GM23338 (cell line): ENCODE results near the gene ERO1B. TPM values are rescaled to one million over a fixed set of nuclear protein-coding genes. Genes with fewer than 3 reads are reported as not detected.

ENCODE experiments used
- ATAC-seq: fragments of 200-7000 bp; cut with Tn5 transposase; 3 replicates; pipeline ENCODE4 v1.9.1; 2020
- DNase-seq: peaks from one replicate; pipeline ENCODE4 v3.0.0-alpha.2; 2015; ENCODE audit warnings: low spot score
- H2AFZ ChIP-seq: fragments of 200-600 bp; sonication (generic); 2 replicates; pipeline ENCODE4 v1.8.0; 2016; ENCODE audit warnings: antibody characterized with exemption, mild to moderate bottlenecking, moderate library complexity
- H3F3A ChIP-seq: fragments of 200-600 bp; sonication (generic); replicated peaks from 2 replicates; pipeline ENCODE4 v1.8.0; 2017; ENCODE audit warnings: antibody characterized with exemption, mixed run types, low read depth
- H3K27ac ChIP-seq: fragments of 200-600 bp; sonication (generic); 2 replicates; pipeline ENCODE4 v1.6.1; 2016; ENCODE audit warnings: low read depth
- H3K27me3 ChIP-seq: fragments of 200-600 bp; sonication (generic); 2 replicates; pipeline ENCODE4 v1.8.0; 2016; ENCODE audit warnings: mild to moderate bottlenecking, mixed run types, moderate library complexity; ENCODE audit not compliant: insufficient read depth
- H3K36me3 ChIP-seq: fragments of 200-600 bp; sonication (generic); 2 replicates; pipeline ENCODE4 v1.8.0; 2016; ENCODE audit warnings: mild to moderate bottlenecking; ENCODE audit not compliant: insufficient read depth
- H3K4me1 ChIP-seq: fragments of 200-600 bp; sonication (generic); 2 replicates; pipeline ENCODE4 v1.8.0; 2016; ENCODE audit warnings: mild to moderate bottlenecking, moderate library complexity; ENCODE audit not compliant: insufficient read depth
- H3K4me2 ChIP-seq: fragments of 200-600 bp; sonication (generic); 2 replicates; pipeline ENCODE4 v1.7.1; 2017; ENCODE audit warnings: mixed run types
- H3K4me3 ChIP-seq: fragments of 200-600 bp; sonication (generic); 2 replicates; pipeline ENCODE4 v1.6.1; 2016; ENCODE audit warnings: mixed run types
- H3K79me2 ChIP-seq: fragments of 200-600 bp; sonication (generic); replicated peaks from 2 replicates; pipeline ENCODE4 v1.8.0; 2017; ENCODE audit warnings: mild to moderate bottlenecking; ENCODE audit not compliant: insufficient read depth
- H3K9me2 ChIP-seq: fragments of 200-600 bp; sonication (generic); 2 replicates; pipeline ENCODE4 v1.8.0; 2017; ENCODE audit not compliant: insufficient read depth
- H4K20me1 ChIP-seq: fragments of 200-600 bp; sonication (generic); replicated peaks from 2 replicates; pipeline ENCODE4 v1.8.0; 2017; ENCODE audit warnings: mild to moderate bottlenecking; ENCODE audit not compliant: insufficient read depth
- H3K27ac Mint-ChIP-seq: 2 replicates; pipeline ENCODE4 v1.8.0; 2020; ENCODE audit warnings: inconsistent platforms, mild to moderate bottlenecking, moderate library complexity, mixed read lengths
- H3K27me3 Mint-ChIP-seq: 3 replicates; pipeline ENCODE4 v1.8.0; 2022; ENCODE audit warnings: low read depth, mild to moderate bottlenecking, moderate library complexity, mixed read lengths, inconsistent platforms; ENCODE audit not compliant: insufficient read depth, poor library complexity
- H3K36me3 Mint-ChIP-seq: 3 replicates; pipeline ENCODE4 v1.8.0; 2021; ENCODE audit warnings: low read depth, mild to moderate bottlenecking, inconsistent platforms, moderate library complexity, mixed read lengths
- H3K4me1 Mint-ChIP-seq: 3 replicates; pipeline ENCODE4 v1.8.0; 2020; ENCODE audit warnings: mild to moderate bottlenecking, inconsistent platforms, mixed read lengths
- H3K4me3 Mint-ChIP-seq: 3 replicates; pipeline ENCODE4 v1.8.0; 2021; ENCODE audit warnings: moderate library complexity, mild to moderate bottlenecking, inconsistent platforms, mixed read lengths
- H3K9me3 Mint-ChIP-seq: 3 replicates; pipeline ENCODE4 v1.8.0; 2020; ENCODE audit warnings: moderate library complexity, mild to moderate bottlenecking, inconsistent platforms, mixed read lengths
- CREB1 ChIP-seq: fragments of 250-450 bp; sonication (Bioruptor Pico); IDR thresholded peaks from 2 replicates; pipeline ENCODE4 v1.5.0; 2020; ENCODE audit warnings: low read depth, mild to moderate bottlenecking, moderate library complexity
- EZH2phosphoT487 ChIP-seq: fragments of 200-600 bp; sonication (generic); IDR thresholded peaks from one replicate; pipeline ENCODE4 v1.8.1; 2018; ENCODE audit warnings: antibody characterized with exemption; ENCODE audit not compliant: unreplicated experiment
- NANOG ChIP-seq: IDR thresholded peaks from 2 replicates; pipeline ENCODE4 v1.6.1; 2016; ENCODE audit warnings: antibody characterized with exemption, borderline replicate concordance
- POLR2AphosphoS5 ChIP-seq: IDR thresholded peaks from 2 replicates; pipeline ENCODE4 v1.6.1; 2016; ENCODE audit warnings: antibody characterized with exemption, low read depth
- ZNF114 ChIP-seq: fragments of 250-450 bp; sonication (Bioruptor Pico); IDR thresholded peaks from 2 replicates; pipeline ENCODE4 v1.5.0; 2020; ENCODE audit warnings: mild to moderate bottlenecking, moderate library complexity
- ZNF331 ChIP-seq: fragments of 250-450 bp; sonication (Bioruptor Pico); IDR thresholded peaks from 2 replicates; pipeline ENCODE4 v1.5.0; 2020; ENCODE audit warnings: low read depth, mild to moderate bottlenecking, moderate library complexity
- polyA plus RNA-seq: library from polyadenylated mRNA; unstranded; fragments of >200 nt; fragmentation: Nextera tagmentation; extraction: Ambion mirVana; gene quantifications from 2 replicates; pipeline ENCODE4 v1.2.1, GENCODE V29; 2016
- total RNA-seq: library from RNA; depleted of rRNA; stranded (reverse); fragments of >200 nt; shearing (Covaris generic); gene quantifications from 2 replicates; pipeline ENCODE4 v1.2.3, GENCODE V29; 2014
- TF ChIP-seq, protein P1 (sequence below): IDR thresholded peaks from 2 replicates; pipeline ENCODE4 v1.6.1; 2016; ENCODE audit warnings: antibody characterized with exemption
- TF ChIP-seq, protein P2 (sequence below): fragments of 250-450 bp; sonication (Bioruptor Pico); IDR thresholded peaks from 2 replicates; pipeline ENCODE4 v1.5.0; 2020; ENCODE audit warnings: mild to moderate bottlenecking, moderate library complexity
- TF ChIP-seq, protein P3 (sequence below), 2 experiments: fragments of 200-600 bp in 1 of 2; sonication (generic) in 1 of 2; conservative IDR thresholded peaks; 2 replicates each; pipeline versions ENCODE4 v1.5.1 to v1.6.1; 2016 to 2017; ENCODE audit warnings: antibody characterized with exemption in 2 of 2, low read depth in 2 of 2, mild to moderate bottlenecking in 2 of 2, moderate library complexity in 1 of 2
- TF ChIP-seq, protein P4 (sequence below): IDR thresholded peaks from one replicate; pipeline ENCODE4 v1.6.1; 2018; ENCODE audit warnings: antibody characterized with exemption; ENCODE audit not compliant: unreplicated experiment

ERO1B gene
- total and polyA plus RNA-seq, 2 experiments from 2014 or later: 2.4 to 3.6 TPM

DNA sequence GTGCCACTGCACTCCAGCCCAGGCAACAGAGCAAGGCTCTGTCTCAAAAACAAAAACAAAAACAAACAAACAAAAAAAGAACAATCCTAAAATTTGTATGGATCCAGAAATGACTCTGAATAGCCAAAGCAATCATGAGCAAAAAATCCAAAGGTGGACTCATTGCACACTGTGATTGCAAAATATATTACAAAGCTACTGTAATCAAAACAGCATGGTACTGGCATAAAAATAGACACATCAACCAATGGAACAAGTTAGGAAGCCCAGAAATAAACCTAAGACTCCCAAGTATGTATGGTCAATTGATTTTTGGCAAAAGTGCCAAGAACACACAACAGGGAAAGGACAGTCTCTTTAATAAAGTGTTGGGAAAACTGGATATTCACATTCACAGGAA lies 19.9 kb downstream of the ERO1B start:
- Histone ChIP-seq H4K20me1 (no peaks in the 10 kb centered on the region), H3K4me1 (no peaks in the 10 kb centered on the region; the same call in 1 of the 2 replicates), H3F3A (no peaks in the 10 kb centered on the region), H3K36me3 (peaks cover 2% of the 10 kb centered on the region; the same call in 1 of the 2 replicates), H3K27me3 (no peaks in the 10 kb centered on the region), H3K27ac (no peak overlapping the region), H3K9me2 (no peaks in the 10 kb centered on the region), H3K4me2 (no peak overlapping the region), H3K79me2 (no peaks in the 10 kb centered on the region), H2AFZ (no peak overlapping the region), H3K4me3 (no peak overlapping the region)
- Mint-ChIP-seq H3K36me3 (peaks cover 28% of the 10 kb centered on the region), H3K27ac (no peak overlapping the region), H3K4me1 (peaks cover 3% of the 10 kb centered on the region; the same call in 1 of the 3 replicates), H3K4me3 (no peak overlapping the region), H3K9me3 (peaks cover 28% of the 10 kb centered on the region), H3K27me3 (no peaks in the 10 kb centered on the region)
- no peak for ATAC-seq
- DNase-seq: no peak
- TF ChIP-seq ZNF331 (no peak), POLR2AphosphoS5 (no peak), ZNF114 (CRISPR knock-in tag) (no peak)
- TF ChIP-seq, protein P1, sequence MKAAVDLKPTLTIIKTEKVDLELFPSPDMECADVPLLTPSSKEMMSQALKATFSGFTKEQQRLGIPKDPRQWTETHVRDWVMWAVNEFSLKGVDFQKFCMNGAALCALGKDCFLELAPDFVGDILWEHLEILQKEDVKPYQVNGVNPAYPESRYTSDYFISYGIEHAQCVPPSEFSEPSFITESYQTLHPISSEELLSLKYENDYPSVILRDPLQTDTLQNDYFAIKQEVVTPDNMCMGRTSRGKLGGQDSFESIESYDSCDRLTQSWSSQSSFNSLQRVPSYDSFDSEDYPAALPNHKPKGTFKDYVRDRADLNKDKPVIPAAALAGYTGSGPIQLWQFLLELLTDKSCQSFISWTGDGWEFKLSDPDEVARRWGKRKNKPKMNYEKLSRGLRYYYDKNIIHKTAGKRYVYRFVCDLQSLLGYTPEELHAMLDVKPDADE: no peak

DNA sequence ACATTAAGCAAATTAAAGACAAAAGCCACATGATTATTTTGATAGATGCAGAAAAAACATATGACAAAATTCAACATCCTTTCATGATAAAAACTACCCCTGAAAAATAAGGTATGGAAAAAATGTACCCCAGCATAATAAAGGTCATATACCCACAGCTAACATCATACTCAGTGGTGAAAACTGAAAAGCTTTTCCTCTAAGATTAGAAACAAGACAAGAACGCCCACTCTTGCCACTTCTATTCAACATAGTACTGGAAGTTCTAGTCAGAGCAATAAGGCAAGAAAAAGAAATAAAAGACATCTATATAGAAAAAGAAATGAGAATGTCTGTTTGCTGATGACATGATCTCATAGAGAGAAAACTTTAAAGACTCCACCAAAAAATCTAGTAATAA lies 20.7 kb downstream of the ERO1B start:
- Histone ChIP-seq H3F3A (no peaks in the 10 kb centered on the region), H3K36me3 (peaks cover 2% of the 10 kb centered on the region; the same call in 1 of the 2 replicates), H4K20me1 (no peaks in the 10 kb centered on the region), H3K4me1 (no peaks in the 10 kb centered on the region), H2AFZ (no peak overlapping the region), H3K9me2 (no peaks in the 10 kb centered on the region), H3K27ac (no peak overlapping the region), H3K4me3 (no peak overlapping the region), H3K79me2 (no peaks in the 10 kb centered on the region), H3K27me3 (no peaks in the 10 kb centered on the region), H3K4me2 (no peak overlapping the region)
- no peaks in the 10 kb centered on the region for H3K4me1 Mint-ChIP-seq
- ATAC-seq: no peak
- DNase-seq: no peak
- peaks cover 28% of the 10 kb centered on the region for H3K36me3 Mint-ChIP-seq
- H3K9me3 Mint-ChIP-seq: peaks cover 28% of the 10 kb centered on the region
- H3K27ac Mint-ChIP-seq: no peak overlapping the region
- H3K4me3 Mint-ChIP-seq: no peak overlapping the region
- no peaks in the 10 kb centered on the region for H3K27me3 Mint-ChIP-seq
- TF ChIP-seq NANOG (no peak), EZH2phosphoT487 (no peak), ZNF114 (CRISPR knock-in tag) (no peak), POLR2AphosphoS5 (no peak), CREB1 (CRISPR knock-in tag) (no peak)
- TF ChIP-seq, protein P2, sequence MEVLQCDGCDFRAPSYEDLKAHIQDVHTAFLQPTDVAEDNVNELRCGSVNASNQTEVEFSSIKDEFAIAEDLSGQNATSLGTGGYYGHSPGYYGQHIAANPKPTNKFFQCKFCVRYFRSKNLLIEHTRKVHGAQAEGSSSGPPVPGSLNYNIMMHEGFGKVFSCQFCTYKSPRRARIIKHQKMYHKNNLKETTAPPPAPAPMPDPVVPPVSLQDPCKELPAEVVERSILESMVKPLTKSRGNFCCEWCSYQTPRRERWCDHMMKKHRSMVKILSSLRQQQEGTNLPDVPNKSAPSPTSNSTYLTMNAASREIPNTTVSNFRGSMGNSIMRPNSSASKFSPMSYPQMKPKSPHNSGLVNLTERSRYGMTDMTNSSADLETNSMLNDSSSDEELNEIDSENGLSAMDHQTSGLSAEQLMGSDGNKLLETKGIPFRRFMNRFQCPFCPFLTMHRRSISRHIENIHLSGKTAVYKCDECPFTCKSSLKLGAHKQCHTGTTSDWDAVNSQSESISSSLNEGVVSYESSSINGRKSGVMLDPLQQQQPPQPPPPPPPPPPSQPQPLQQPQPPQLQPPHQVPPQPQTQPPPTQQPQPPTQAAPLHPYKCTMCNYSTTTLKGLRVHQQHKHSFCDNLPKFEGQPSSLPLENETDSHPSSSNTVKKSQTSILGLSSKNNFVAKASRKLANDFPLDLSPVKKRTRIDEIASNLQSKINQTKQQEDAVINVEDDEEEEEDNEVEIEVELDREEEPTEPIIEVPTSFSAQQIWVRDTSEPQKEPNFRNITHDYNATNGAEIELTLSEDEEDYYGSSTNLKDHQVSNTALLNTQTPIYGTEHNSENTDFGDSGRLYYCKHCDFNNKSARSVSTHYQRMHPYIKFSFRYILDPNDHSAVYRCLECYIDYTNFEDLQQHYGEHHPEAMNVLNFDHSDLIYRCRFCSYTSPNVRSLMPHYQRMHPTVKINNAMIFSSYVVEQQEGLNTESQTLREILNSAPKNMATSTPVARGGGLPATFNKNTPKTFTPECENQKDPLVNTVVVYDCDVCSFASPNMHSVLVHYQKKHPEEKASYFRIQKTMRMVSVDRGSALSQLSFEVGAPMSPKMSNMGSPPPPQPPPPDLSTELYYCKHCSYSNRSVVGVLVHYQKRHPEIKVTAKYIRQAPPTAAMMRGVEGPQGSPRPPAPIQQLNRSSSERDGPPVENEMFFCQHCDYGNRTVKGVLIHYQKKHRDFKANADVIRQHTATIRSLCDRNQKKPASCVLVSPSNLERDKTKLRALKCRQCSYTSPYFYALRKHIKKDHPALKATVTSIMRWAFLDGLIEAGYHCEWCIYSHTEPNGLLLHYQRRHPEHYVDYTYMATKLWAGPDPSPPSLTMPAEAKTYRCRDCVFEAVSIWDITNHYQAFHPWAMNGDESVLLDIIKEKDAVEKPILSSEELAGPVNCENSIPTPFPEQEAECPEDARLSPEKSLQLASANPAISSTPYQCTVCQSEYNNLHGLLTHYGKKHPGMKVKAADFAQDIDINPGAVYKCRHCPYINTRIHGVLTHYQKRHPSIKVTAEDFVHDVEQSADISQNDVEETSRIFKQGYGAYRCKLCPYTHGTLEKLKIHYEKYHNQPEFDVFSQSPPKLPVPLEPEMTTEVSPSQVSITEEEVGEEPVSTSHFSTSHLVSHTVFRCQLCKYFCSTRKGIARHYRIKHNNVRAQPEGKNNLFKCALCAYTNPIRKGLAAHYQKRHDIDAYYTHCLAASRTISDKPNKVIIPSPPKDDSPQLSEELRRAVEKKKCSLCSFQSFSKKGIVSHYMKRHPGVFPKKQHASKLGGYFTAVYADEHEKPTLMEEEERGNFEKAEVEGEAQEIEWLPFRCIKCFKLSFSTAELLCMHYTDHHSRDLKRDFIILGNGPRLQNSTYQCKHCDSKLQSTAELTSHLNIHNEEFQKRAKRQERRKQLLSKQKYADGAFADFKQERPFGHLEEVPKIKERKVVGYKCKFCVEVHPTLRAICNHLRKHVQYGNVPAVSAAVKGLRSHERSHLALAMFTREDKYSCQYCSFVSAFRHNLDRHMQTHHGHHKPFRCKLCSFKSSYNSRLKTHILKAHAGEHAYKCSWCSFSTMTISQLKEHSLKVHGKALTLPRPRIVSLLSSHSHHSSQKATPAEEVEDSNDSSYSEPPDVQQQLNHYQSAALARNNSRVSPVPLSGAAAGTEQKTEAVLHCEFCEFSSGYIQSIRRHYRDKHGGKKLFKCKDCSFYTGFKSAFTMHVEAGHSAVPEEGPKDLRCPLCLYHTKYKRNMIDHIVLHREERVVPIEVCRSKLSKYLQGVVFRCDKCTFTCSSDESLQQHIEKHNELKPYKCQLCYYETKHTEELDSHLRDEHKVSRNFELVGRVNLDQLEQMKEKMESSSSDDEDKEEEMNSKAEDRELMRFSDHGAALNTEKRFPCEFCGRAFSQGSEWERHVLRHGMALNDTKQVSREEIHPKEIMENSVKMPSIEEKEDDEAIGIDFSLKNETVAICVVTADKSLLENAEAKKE (CRISPR knock-in tag): no peak
- TF ChIP-seq, protein P3, sequence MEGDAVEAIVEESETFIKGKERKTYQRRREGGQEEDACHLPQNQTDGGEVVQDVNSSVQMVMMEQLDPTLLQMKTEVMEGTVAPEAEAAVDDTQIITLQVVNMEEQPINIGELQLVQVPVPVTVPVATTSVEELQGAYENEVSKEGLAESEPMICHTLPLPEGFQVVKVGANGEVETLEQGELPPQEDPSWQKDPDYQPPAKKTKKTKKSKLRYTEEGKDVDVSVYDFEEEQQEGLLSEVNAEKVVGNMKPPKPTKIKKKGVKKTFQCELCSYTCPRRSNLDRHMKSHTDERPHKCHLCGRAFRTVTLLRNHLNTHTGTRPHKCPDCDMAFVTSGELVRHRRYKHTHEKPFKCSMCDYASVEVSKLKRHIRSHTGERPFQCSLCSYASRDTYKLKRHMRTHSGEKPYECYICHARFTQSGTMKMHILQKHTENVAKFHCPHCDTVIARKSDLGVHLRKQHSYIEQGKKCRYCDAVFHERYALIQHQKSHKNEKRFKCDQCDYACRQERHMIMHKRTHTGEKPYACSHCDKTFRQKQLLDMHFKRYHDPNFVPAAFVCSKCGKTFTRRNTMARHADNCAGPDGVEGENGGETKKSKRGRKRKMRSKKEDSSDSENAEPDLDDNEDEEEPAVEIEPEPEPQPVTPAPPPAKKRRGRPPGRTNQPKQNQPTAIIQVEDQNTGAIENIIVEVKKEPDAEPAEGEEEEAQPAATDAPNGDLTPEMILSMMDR (conservative IDR thresholded peaks at IDR 0.05; ENCODE audit: low read depth in 2 of 2): no peak
- TF ChIP-seq, protein P4, sequence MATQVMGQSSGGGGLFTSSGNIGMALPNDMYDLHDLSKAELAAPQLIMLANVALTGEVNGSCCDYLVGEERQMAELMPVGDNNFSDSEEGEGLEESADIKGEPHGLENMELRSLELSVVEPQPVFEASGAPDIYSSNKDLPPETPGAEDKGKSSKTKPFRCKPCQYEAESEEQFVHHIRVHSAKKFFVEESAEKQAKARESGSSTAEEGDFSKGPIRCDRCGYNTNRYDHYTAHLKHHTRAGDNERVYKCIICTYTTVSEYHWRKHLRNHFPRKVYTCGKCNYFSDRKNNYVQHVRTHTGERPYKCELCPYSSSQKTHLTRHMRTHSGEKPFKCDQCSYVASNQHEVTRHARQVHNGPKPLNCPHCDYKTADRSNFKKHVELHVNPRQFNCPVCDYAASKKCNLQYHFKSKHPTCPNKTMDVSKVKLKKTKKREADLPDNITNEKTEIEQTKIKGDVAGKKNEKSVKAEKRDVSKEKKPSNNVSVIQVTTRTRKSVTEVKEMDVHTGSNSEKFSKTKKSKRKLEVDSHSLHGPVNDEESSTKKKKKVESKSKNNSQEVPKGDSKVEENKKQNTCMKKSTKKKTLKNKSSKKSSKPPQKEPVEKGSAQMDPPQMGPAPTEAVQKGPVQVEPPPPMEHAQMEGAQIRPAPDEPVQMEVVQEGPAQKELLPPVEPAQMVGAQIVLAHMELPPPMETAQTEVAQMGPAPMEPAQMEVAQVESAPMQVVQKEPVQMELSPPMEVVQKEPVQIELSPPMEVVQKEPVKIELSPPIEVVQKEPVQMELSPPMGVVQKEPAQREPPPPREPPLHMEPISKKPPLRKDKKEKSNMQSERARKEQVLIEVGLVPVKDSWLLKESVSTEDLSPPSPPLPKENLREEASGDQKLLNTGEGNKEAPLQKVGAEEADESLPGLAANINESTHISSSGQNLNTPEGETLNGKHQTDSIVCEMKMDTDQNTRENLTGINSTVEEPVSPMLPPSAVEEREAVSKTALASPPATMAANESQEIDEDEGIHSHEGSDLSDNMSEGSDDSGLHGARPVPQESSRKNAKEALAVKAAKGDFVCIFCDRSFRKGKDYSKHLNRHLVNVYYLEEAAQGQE: no peak
